Right lobe of liver (tissue), 4 donors: ENCODE results near the gene EVA1C.

Experiments used
- POLR2A ChIP-seq: fragments of 450-650 bp; IDR thresholded peaks from one replicate; pipeline ENCODE4 v1.6.1; 2017; ENCODE audit warnings: antibody characterized with exemption, mild to moderate bottlenecking
- TF ChIP-seq, protein P1 (sequence below), 4 donors: fragments of 200-600 bp in 3 of 4; fragments of 450-650 bp in 1 of 4; IDR thresholded peaks; one replicate each; pipeline versions ENCODE4 v1.5.1 to v1.8.0; 2016 to 2022; ENCODE audit warnings: antibody characterized with exemption in 4 of 4, mild to moderate bottlenecking in 2 of 4
- donor health status: DM: no; HTN: no; CAD: no.
- donor health status: DM: no; HTN: no; CAD: no.
- donor health status: DM: no; HTN: yes; CAD: no.

DNA sequence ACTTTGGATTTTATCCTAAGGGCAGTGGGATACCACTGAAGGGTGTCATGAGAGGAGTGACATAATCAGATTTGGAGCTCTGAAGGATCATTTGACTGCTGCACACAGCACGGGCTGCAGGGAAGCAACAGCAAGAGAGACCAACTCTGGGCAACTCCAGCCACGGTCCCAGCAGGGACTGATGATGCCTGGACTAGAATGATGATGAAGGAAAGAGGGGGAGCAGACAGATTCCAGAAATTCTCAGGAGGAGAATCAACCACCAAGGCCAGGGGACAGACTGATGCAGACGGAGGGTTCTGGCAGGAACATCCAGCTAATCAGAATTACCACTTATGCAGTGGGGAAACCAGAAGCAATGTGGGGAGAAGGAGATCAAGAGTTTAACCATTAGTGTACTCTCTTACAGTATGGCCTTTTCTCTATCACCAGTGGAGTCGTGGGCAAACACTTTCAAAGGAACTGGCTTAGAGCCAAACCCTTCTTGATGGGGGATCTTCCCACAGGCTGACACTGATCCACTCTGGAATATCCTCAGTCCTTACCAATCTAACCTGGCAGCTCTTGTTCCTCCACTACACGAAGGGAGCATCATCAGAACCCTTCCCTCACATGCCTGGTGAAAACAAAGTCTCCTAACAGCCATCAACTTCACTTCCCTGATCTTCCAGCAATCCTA is 23.0 kb upstream of the EVA1C start:
- TF ChIP-seq, protein P1, sequence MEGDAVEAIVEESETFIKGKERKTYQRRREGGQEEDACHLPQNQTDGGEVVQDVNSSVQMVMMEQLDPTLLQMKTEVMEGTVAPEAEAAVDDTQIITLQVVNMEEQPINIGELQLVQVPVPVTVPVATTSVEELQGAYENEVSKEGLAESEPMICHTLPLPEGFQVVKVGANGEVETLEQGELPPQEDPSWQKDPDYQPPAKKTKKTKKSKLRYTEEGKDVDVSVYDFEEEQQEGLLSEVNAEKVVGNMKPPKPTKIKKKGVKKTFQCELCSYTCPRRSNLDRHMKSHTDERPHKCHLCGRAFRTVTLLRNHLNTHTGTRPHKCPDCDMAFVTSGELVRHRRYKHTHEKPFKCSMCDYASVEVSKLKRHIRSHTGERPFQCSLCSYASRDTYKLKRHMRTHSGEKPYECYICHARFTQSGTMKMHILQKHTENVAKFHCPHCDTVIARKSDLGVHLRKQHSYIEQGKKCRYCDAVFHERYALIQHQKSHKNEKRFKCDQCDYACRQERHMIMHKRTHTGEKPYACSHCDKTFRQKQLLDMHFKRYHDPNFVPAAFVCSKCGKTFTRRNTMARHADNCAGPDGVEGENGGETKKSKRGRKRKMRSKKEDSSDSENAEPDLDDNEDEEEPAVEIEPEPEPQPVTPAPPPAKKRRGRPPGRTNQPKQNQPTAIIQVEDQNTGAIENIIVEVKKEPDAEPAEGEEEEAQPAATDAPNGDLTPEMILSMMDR (IDR thresholded peaks at IDR 0.05) = no peak
- TF ChIP-seq POLR2A = no peak
